Measurements from ENCODE around the gene SMPD3.

The SMPD3 gene

DNA sequence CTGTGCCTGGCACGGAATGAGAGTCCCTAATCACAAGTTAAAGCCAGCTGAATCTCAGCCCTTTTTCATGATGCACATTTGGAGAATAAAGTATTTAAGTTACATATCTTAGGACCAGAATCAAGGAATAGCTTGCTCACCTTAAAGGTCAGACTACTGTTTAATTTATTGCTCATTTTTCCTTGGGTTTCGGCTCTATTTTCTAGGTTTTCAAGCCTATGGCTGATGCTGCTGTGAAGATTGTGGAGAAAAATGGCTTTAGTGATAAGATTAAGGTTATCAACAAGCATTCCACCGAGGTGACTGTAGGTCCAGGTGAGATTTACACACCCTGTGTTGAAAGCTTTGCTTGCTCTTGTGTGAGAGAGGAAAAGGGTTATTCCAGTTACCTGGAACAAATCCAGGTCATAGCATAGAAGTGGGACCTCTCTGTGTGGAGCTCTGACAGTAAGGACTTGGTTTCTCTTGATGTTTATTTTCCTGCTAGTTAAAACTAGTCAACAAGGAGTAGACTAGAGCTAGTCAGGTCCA, 119.4 kb downstream of the SMPD3 start:
- DNase-seq (ENCODE audit: low read depth, low spot score): no peak

DNA sequence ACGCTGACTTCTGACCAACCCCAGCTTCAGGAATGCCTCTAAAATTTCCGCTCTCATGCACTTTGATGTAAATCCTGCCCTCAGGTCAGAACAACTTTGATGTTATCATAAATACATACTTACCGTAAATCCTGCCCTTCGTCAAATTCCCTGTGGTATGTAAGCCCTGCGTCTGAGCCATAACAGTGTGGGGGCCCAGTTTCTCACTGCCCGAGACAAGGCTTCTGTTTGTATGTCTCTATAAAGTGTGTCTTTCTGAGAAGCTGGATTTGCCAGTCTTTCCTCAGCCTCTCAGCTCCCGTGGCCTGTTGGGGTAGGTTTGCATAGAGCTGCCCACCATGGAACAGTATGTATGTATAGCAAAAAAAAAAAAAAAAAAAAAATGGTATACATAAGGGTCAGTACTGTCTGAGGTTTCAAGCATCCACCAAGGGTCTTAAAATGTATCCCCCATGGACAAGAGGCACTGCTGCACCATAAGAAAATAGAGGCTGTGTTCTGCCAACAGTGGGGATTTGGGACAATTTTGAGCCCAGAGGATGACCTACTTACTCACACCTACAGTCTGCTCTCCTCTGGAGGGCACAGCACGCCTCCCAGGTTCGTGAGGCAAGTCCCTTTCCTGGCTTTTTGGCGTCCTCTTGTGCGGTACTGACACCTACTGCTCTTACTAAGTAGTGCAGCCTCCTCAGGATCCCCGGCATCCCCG, 120.0 kb downstream of the SMPD3 start:
- peak; percentile 86 for DNase-seq (ENCODE audit: low read depth, low spot score)
- no peak overlapping the region for H3K4me3 ChIP-seq (ENCODE audit: low read length)

More for the DNA sequence above, 119.4 kb downstream of the SMPD3 start:
- no peak overlapping the region for H3K4me3 ChIP-seq (ENCODE audit: low read length)

DNA sequence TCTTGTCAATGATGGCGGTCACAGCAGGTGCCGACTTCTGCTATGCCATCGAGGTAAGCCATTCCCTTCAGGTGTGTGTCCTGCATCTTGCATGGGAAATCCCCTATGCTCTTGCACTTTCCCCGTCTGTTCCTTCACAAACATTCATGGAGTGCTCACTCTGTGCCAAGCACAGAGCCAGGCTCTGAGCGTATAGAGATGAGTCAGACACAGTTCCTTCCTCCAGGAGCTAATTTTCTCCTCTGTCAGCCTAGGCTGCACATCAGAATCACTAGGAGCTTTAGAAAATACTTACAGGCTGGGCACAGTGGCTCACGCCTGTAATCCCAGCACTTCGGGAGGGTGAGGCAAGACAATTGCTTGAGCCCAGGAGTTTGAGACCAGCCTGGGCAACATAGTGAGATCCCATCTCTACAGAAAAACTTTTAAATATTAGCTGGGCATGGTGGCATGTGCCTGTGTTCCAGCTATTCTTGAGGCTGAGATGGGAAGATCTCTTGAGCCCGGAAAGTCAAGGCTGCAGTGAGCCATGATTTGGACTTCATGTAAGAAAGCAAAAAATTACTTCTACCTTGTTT, 123.4 kb downstream of the SMPD3 start:
- no peak overlapping the region for H3K4me3 ChIP-seq (ENCODE audit: low read length)
- no peak for DNase-seq (ENCODE audit: low read depth, low spot score)

DNA sequence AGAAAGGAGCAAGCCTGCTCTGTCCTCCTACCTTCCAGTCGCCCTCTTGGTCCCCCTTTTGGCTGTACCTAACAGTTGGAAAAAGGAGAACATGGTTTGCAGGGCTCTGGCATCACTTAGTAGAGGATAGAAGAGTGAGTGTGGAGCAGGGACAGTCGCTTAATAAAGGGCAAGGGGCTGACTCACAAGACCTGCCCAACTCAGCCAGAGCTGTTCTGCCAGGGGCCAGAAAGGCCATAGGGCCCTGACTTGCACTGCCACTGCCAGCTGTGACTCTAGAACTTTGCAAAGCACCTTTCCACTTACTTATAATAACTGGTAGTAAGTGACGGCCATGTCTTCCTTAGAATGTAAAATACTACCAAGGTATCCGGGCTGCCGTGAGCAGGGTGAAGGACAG, 124.0 kb downstream of the SMPD3 start:
- no peak for DNase-seq (ENCODE audit: low read depth, low spot score)
- no peak overlapping the region for H3K4me3 ChIP-seq (ENCODE audit: low read length)

DNA sequence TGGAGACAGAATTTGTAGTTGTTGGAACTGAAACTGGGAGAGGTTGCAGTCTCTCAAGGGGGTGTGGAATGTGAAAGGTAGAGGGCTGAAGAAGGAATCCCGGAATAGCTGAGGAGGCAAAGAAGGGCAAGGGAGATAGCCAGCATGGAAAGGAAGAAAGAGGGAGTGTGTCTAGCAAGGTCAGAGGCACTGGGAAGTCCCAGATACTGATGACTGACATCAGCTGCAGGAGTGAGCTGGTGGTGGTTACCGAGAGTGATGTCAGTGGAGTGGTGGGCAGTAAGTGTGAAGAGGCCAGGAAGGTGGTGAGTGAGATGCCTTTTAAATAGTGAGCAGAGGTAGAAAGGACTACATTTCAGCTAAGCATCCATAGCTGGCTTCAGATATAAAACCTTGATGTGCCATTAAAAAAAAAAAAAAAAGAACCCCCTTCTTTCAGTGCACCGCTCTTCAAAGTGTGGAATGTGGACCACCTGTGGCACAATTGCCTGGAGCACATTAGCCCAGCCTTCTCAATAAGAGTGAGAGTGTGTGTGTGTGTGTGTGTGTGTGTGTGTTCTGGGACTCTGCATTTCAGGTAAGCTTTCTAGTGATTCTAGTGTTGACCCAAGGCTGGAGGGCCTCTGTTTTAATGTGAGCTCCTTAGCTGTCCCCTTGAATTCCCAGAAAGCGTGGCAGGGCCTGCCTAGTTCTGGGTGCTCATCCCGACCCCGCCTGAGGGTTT, 129.0 kb downstream of the SMPD3 start:
- no peak for DNase-seq (ENCODE audit: low read depth, low spot score)
- no peak overlapping the region for H3K4me3 ChIP-seq (ENCODE audit: low read length)

DNA sequence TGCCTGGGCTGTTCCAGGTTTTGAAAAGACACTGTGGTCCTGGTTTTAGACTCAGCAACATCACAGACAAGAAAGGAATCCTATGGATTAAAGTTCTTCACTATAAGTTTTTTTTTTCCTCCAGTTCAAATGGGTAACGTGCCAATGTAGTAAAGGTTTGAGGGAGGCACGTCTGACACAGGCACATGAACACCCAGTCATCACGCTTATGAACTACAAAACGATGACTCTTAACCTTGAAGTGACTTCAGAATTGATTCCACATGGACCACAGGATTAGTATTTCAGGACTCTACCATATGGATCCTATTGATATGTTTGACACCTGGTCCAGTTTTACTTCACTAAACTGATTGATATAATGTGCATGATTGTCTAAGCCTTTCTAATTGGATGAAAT, 135.2 kb downstream of the SMPD3 start:
- no peak overlapping the region for H3K4me3 ChIP-seq (ENCODE audit: low read length)
- DNase-seq (ENCODE audit: low read depth, low spot score): no peak

DNA sequence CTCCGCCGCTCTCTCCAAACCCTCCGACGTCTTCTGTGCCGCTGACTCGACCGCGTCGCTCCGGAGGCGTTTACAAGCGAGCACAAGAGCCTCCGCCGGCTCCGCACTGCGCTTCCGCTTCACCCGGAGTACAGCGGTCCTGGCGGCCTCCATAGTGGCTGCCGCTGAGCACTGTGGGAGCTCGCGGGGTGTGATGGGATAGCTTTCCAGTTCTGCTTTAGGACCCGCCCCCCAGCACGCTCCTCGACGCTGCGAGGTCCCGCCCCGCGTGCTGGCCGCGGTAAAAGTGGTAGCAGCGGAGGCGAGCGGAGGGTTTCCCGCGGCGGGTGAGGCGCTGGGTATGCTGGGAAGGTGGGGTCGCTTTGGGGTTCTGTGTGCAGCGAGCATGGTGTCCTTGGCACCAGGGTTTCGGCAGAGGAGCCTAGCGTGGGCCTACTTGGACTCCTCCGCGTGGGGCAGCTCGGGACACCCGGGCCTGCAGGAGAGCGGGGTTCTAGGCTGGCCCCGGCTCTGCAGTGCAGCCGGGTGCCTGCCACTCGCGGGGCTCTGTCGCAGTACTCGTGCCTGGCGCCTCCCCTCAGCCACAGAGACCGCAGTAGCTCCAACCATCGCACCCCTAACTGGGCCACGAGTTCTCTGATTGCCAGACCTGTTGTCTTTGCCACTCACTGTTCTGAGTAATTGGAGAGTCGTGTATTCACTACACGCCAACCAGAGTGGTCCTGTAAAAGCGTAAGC, 137.4 kb downstream of the SMPD3 start, which contains the start of the genes PRMT7 and SLC7A6OS:
Gene PRMT7 (plus strand): TSS at position 246 of the 738 bp plus-strand sequence. CDS start 4,961 bp downstream, outside the sequence.
Gene SLC7A6OS (minus strand): TSS at position 173 of the 738 bp plus-strand sequence. CDS start 20 bp downstream, at position 153.
- peak within 1 kb of the TSS; percentile 99 for H3K4me3 ChIP-seq (ENCODE audit: low read length)
- DNase-seq (ENCODE audit: low read depth, low spot score): peak; percentile 92

DNA sequence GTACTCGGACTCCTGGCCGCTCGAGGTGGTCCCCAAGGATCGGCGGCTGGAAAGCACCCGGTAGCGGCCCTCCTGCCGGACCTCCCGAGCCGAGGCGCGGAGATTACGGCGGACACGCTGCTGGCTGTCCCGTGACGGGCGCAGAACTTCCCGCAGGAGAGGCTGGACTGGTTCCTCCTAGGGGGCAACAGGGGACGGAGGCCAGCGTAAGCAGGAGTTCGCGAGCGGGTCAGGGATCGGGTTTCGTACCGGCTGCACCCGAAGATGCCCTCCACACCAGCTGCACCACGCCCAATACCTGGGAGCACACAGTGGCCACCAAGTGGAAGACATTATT, 137.9 kb downstream of the SMPD3 start:
- peak overlapping the region; percentile 99 for H3K4me3 ChIP-seq (ENCODE audit: low read length)
- DNase-seq (ENCODE audit: low read depth, low spot score): no peak

DNA sequence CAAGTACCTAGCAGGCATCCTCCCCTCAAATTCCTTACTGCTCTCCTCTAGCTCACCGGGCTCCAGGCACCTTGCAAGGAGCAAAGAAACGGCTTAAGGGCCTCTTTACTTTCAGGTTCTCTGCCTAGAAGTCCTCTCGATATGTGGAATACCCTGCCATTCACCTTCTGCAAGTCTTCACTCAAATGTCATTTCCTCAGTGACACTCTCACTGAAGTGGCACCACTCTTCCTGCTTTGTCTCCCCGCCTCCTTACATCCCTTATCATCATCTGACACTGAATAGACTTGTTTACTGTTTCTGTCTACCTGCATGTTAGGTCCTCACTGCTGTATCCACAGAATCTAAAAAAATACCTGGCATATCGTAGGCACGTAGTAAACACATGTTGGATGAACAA, 138.5 kb downstream of the SMPD3 start:
- peak overlapping the region; percentile 99 for H3K4me3 ChIP-seq (ENCODE audit: low read length)
- peak; percentile 41 for DNase-seq (ENCODE audit: low read depth, low spot score)
